Stomach (tissue), 9 donors: ENCODE data around the gene BDNF. TPM values are rescaled to one million over a fixed set of nuclear protein-coding genes. Genes with fewer than 3 reads are reported as not detected.
A peak's percentile ranks its signal among the peaks of the same experiment; 100 is the strongest.

Experiments used
- DNase-seq, 2 donors: peaks; one replicate each; pipeline versions ENCODE4 v3.0.0 to v3.0.0-alpha.2; 2013 to 2019
- H3K27ac ChIP-seq, 5 donors: fragments of 200-600 bp in 4 of 5; sonication (generic) in 4 of 5; one replicate each; pipeline ENCODE4 v1.5.1; 2013 to 2019; ENCODE audit warnings: mild to moderate bottlenecking in 1 of 5, moderate library complexity in 1 of 5
- H3K27me3 ChIP-seq, 3 donors: fragments of 200-600 bp; sonication (generic); one replicate each; pipeline ENCODE4 v1.5.1; 2017 to 2019; ENCODE audit warnings: mixed run types in 1 of 3
- H3K36me3 ChIP-seq, 4 donors: fragments of 200-600 bp; sonication (generic); 1 replicate in 3 of 4; 2 replicates in 1 of 4; pipeline ENCODE4 v1.5.1; 2016 to 2019
- H3K4me1 ChIP-seq, 4 donors: fragments of 200-600 bp; sonication (generic); one replicate each; pipeline ENCODE4 v1.5.1; 2016 to 2019
- H3K4me3 ChIP-seq, 4 donors: fragments of 200-600 bp; sonication (generic) in 3 of 4; one replicate each; pipeline ENCODE4 v1.5.1; 2016 to 2019; ENCODE audit warnings: mild to moderate bottlenecking in 1 of 4
- H3K9me3 ChIP-seq, 4 donors: fragments of 200-600 bp; sonication (generic); one replicate each; pipeline ENCODE4 v1.5.1; 2016 to 2019
- CTCF ChIP-seq, 7 experiments: fragments of 450-650 bp in 4 of 7; fragments of 200-600 bp in 3 of 7; sonication (generic) in 3 of 7; IDR thresholded peaks; one replicate each; pipeline ENCODE4 v1.5.1; 2016 to 2019; ENCODE audit warnings: antibody characterized with exemption in 7 of 7, control low read depth in 2 of 7, mild to moderate bottlenecking in 1 of 7
- EP300 ChIP-seq: sonication (generic); formaldehyde crosslinking; IDR thresholded peaks from one replicate; pipeline ENCODE4 v1.6.1; 2017; ENCODE audit warnings: antibody characterized with exemption
- POLR2A ChIP-seq, 4 donors: fragments of 450-650 bp; IDR thresholded peaks; one replicate each; pipeline ENCODE4 v1.6.1; 2016; ENCODE audit warnings: antibody characterized with exemption in 4 of 4, control low read depth in 2 of 4, mild to moderate bottlenecking in 1 of 4, moderate library complexity in 1 of 4
- POLR2AphosphoS5 ChIP-seq, 3 donors: sonication (generic); formaldehyde crosslinking; IDR thresholded peaks; one replicate each; pipeline ENCODE4 v1.6.1; 2016; ENCODE audit warnings: antibody characterized with exemption in 3 of 3
- WGBS, 5 donors: extraction: QIAGEN DNeasy Blood & Tissue Kit in 3 of 5; methylation state at CpG; one replicate each; pipeline versions ENCODE4 v1.1.5 to v1.1.7; 2013 to 2018; 5-methylcytosine and 5-hydroxymethylcytosine counted together
- intact Hi-C: fragments of 100-400 bp; cut with DNase I; formaldehyde crosslinking; loops from one replicate; pipeline ENCODE4 v1.15.1; 2023; ENCODE audit warnings: low total_unique reads
- polyA plus RNA-seq, 3 donors: library from polyadenylated mRNA; stranded (reverse); fragments of 200-250 nt; gene quantifications; one replicate each; pipeline ENCODE4 v1.2.3, GENCODE V29; 2013
- total RNA-seq, 5 donors: library from RNA; depleted of rRNA; stranded (reverse); fragments of >200 nt; gene quantifications; one replicate each; pipeline versions ENCODE4 v1.1.0 to v1.2.3, GENCODE V29; 2014 to 2016
- donor health status: healthy with polysubstance abuse.
- donor health status: Bipolar disorder and iron deficiency.
- donor health status: healthy.

Gene BDNF
- total and polyA plus RNA-seq, 8 donors = under 0.01 to 1.7 (median 0.81) TPM; not detected in 1

GRCh38 chr11:27656320-27656719 lies 43.9 kb downstream of the BDNF start:
- no peaks in the 10 kb centered on the region for H3K4me1 ChIP-seq
- no peak for TF ChIP-seq POLR2AphosphoS5 (IDR thresholded peaks at IDR 0.05)
- no peak for TF ChIP-seq POLR2A (IDR thresholded peaks at IDR 0.05)
- no peak for TF ChIP-seq CTCF (IDR thresholded peaks at IDR 0.05)
- TF ChIP-seq EP300 = no peak
- DNase-seq = no peak
- H3K27ac ChIP-seq = no peak overlapping the region
- 82 to 91% (median 88%) methylated on average over 6 of the region's 6 CpGs for WGBS, 5 donors
- H3K27me3 ChIP-seq = no peaks in the 10 kb centered on the region
- peaks cover 0 to 4% (median 0%) of the 10 kb centered on the region in 4 donors for H3K9me3 ChIP-seq
- peaks cover 0 to 11% (median 3%) of the 10 kb centered on the region in 4 donors for H3K36me3 ChIP-seq
- H3K4me3 ChIP-seq = no peak overlapping the region
- intact Hi-C loops = no loop called here

GRCh38 chr11:27653990-27654758 lies 46.1 kb downstream of the BDNF start:
- DNase-seq = peak in 1 of 2 donors; percentile 11
- no peaks in the 10 kb centered on the region for H3K4me1 ChIP-seq
- no peaks in the 10 kb centered on the region for H3K9me3 ChIP-seq
- WGBS, 5 donors = 63 to 68% (median 65%) methylated on average over 8 of the region's 8 CpGs
- no peak overlapping the region for H3K4me3 ChIP-seq
- no peak overlapping the region for H3K27ac ChIP-seq
- intact Hi-C loops = no loop called here
- H3K27me3 ChIP-seq = no peaks in the 10 kb centered on the region
- peaks cover 0 to 7% (median 3%) of the 10 kb centered on the region in 4 donors for H3K36me3 ChIP-seq
- no peak for TF ChIP-seq EP300
- no peak for TF ChIP-seq POLR2A (IDR thresholded peaks at IDR 0.05)
- no peak for TF ChIP-seq CTCF (IDR thresholded peaks at IDR 0.05)
- no peak for TF ChIP-seq POLR2AphosphoS5 (IDR thresholded peaks at IDR 0.05)

- no peaks in the 10 kb centered on the region for H3K4me1 ChIP-seq
- no peak overlapping the region for H3K4me3 ChIP-seq
- intact Hi-C loops = no loop called here
- H3K27me3 ChIP-seq = no peaks in the 10 kb centered on the region
- H3K9me3 ChIP-seq = no peaks in the 10 kb centered on the region
- DNase-seq = no peak
- no peak for TF ChIP-seq POLR2AphosphoS5 (IDR thresholded peaks at IDR 0.05)
- TF ChIP-seq EP300 = no peak
- no peak for TF ChIP-seq POLR2A (IDR thresholded peaks at IDR 0.05)
- no peak for TF ChIP-seq CTCF (IDR thresholded peaks at IDR 0.05)
- H3K36me3 ChIP-seq = no peaks in the 10 kb centered on the region
- H3K27ac ChIP-seq = no peak overlapping the region
These were observed 48.5 kb downstream of the BDNF start for GRCh38 chr11:27651711-27652110.

GRCh38 chr11:27650988-27651387 lies 49.3 kb downstream of the BDNF start:
- Histone ChIP-seq H3K4me3 (no peak overlapping the region), H3K36me3 (no peaks in the 10 kb centered on the region), H3K27me3 (no peaks in the 10 kb centered on the region), H3K9me3 (no peaks in the 10 kb centered on the region), H3K4me1 (no peaks in the 10 kb centered on the region), H3K27ac (no peak overlapping the region)
- TF ChIP-seq POLR2A (IDR thresholded peaks at IDR 0.05) = no peak
- TF ChIP-seq CTCF (IDR thresholded peaks at IDR 0.05) = no peak
- no peak for TF ChIP-seq EP300
- TF ChIP-seq POLR2AphosphoS5 (IDR thresholded peaks at IDR 0.05) = no peak
- intact Hi-C loops = no loop called here
- no peak for DNase-seq
- 72 to 81% (median 77%) methylated on average over 4 of the region's 4 CpGs for WGBS, 5 donors
